ENCODE results near the gene PKNOX2.

- TF ChIP-seq BHLHE40 (IDR thresholded peaks at IDR 0.05; ENCODE audit: low read depth, low read length) = no peak
- no peak for TF ChIP-seq CTCF (conservative IDR thresholded peaks at IDR 0.05; ENCODE audit: low read depth, low read length)
- no peak for TF ChIP-seq RCOR1 (IDR thresholded peaks at IDR 0.05; ENCODE audit: insufficient replicate concordance, low read length)
- TF ChIP-seq POLR2A (IDR thresholded peaks at IDR 0.05; ENCODE audit: low read depth, low read length) = no peak
- no peak for TF ChIP-seq RAD21 (IDR thresholded peaks at IDR 0.05; ENCODE audit: low read length)
- TF ChIP-seq CEBPB (IDR thresholded peaks at IDR 0.05; ENCODE audit: low read depth, low read length) = no peak
- no peak for TF ChIP-seq FOS (IDR thresholded peaks at IDR 0.05; ENCODE audit: low read depth, low read length)
- no peak for TF ChIP-seq RFX5 (IDR thresholded peaks at IDR 0.05; ENCODE audit: low read depth, low read length)
- no peak for TF ChIP-seq SMC3 (IDR thresholded peaks at IDR 0.05; ENCODE audit: low read depth, low read length)
Observed at GRCh38 chr11:125290263-125290662, 125.7 kb downstream of the PKNOX2 start.

Measured in IMR-90 (cell line).